SU-DHL-6 (cell line): Measurements from ENCODE around the gene C1QTNF8.

Source experiments
- EZH2phosphoT487 ChIP-seq: fragments of 200-600 bp; sonication (generic), shearing (Covaris generic); conservative IDR thresholded peaks from 2 replicates; pipeline ENCODE4 v1.6.1; 2018; ENCODE audit warnings: mild to moderate bottlenecking, antibody characterized with exemption, low read length, moderate library complexity, mixed read lengths
- TF ChIP-seq, protein P1 (sequence below): fragments of 200-600 bp; sonication (generic); IDR thresholded peaks from one replicate; pipeline ENCODE4 v1.5.1; 2017; ENCODE audit warnings: antibody characterized with exemption, mild to moderate bottlenecking, low read length, moderate library complexity; ENCODE audit not compliant: insufficient read depth, poor library complexity, severe bottlenecking

DNA sequence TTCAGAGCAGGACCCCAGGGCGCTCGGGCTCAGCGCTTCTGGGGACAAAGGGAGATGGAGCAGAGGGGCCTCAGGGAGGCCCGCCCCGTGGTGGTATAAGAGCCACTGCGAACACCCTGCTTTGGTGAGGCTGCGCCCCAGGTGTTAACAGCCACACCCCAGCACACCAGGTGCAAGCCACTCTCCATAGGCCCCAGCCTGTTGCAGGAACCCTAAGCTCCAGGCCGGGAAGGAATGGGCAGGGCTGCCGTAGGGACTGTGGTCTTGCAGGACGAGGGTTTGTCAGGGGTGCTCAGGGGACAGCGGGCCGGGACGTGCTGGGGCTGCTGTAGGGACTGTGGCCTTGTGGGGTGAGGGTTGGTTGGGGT, 40.5 kb downstream of the C1QTNF8 start:
- TF ChIP-seq, protein P1, sequence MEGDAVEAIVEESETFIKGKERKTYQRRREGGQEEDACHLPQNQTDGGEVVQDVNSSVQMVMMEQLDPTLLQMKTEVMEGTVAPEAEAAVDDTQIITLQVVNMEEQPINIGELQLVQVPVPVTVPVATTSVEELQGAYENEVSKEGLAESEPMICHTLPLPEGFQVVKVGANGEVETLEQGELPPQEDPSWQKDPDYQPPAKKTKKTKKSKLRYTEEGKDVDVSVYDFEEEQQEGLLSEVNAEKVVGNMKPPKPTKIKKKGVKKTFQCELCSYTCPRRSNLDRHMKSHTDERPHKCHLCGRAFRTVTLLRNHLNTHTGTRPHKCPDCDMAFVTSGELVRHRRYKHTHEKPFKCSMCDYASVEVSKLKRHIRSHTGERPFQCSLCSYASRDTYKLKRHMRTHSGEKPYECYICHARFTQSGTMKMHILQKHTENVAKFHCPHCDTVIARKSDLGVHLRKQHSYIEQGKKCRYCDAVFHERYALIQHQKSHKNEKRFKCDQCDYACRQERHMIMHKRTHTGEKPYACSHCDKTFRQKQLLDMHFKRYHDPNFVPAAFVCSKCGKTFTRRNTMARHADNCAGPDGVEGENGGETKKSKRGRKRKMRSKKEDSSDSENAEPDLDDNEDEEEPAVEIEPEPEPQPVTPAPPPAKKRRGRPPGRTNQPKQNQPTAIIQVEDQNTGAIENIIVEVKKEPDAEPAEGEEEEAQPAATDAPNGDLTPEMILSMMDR = no peak
- no peak for TF ChIP-seq EZH2phosphoT487
